ENCODE measurements around the gene NPAS3. TPM values are rescaled to one million over a fixed set of nuclear protein-coding genes. Genes with fewer than 3 reads are reported as not detected.

Gene NPAS3
- total and polyA plus RNA-seq, 4 experiments from 2014 or later: not detected

- ChIA-PET CTCF (ENCODE audit: partially characterized antibody) (no interaction called here), POLR2A (ENCODE audit: partially characterized antibody) (no interaction called here)
- intact Hi-C loops (cut with micrococcal nuclease): no loop called here
These were observed 248.0 kb downstream of the NPAS3 start for GRCh38 chr14:33186656-33187055.

GRCh38 chr14:33188880-33189279 lies 250.2 kb downstream of the NPAS3 start:
- H3K4me1 Mint-ChIP-seq: no peaks in the 10 kb centered on the region
- H3K36me3 Mint-ChIP-seq: no peaks in the 10 kb centered on the region
- intact Hi-C loops (cut with micrococcal nuclease): no loop called here

More at GRCh38 chr14:33186656-33187055, 248.0 kb downstream of the NPAS3 start:
- DNase-seq: no peak
- H3K4me1 Mint-ChIP-seq: no peaks in the 10 kb centered on the region
- no peak overlapping the region for H3K27ac ChIP-seq (ENCODE audit: low read depth, low read length)
- no peak overlapping the region for H3K4me3 Mint-ChIP-seq
- no peak overlapping the region for H3K4me3 ChIP-seq (ENCODE audit: low read length in 2 of 2)
- no peak overlapping the region for H3K27ac Mint-ChIP-seq
- H3K36me3 Mint-ChIP-seq: no peaks in the 10 kb centered on the region
- H3K27me3 ChIP-seq (ENCODE audit: insufficient read depth, low read length): no peaks in the 10 kb centered on the region
- no peaks in the 10 kb centered on the region for H3K36me3 ChIP-seq (ENCODE audit: insufficient read depth, low read length)
- no peaks in the 10 kb centered on the region for H3K27me3 Mint-ChIP-seq
- H3K9me3 Mint-ChIP-seq: peaks cover 0 to 5% (median 0%) of the 10 kb centered on the region in 8 donors
- no peaks in the 10 kb centered on the region for H3K4me1 ChIP-seq (ENCODE audit: insufficient read depth, low read length)
- H3K9me3 ChIP-seq (ENCODE audit: control insufficient read depth in 1 of 2, low read length in 2 of 2): no peaks in the 10 kb centered on the region

DNA sequence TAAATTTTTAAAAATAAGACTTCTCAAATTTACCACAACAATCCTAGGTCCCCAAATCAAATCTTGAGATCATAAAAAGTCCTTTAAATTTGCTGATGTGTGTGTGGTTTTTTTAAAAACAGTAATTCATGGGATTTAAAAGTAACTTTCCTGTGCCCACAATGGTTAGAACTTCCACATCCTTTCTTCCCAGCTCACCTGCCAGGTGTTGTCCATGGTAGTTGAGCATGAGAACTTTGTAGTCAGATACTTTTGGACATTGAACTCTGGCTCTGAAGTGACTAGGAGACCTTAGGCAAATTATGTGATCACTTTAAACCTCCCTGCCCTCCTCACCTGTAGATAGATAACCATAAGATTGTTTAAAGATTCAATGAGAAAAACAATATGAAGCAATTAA lies 253.2 kb downstream of the NPAS3 start:
- Histone ChIP-seq H3K4me1 (ENCODE audit: insufficient read depth, low read length) (no peaks in the 10 kb centered on the region), H3K27me3 (ENCODE audit: insufficient read depth, low read length) (no peaks in the 10 kb centered on the region), H3K4me3 (ENCODE audit: low read length in 2 of 2) (no peak overlapping the region), H3K27ac (ENCODE audit: low read depth, low read length) (no peak overlapping the region), H3K9me3 (ENCODE audit: control insufficient read depth in 1 of 2, low read length in 2 of 2) (no peaks in the 10 kb centered on the region), H3K36me3 (ENCODE audit: insufficient read depth, low read length) (no peaks in the 10 kb centered on the region)
- Mint-ChIP-seq H3K36me3 (no peaks in the 10 kb centered on the region), H3K27ac (no peak overlapping the region), H3K4me1 (no peaks in the 10 kb centered on the region), H3K4me3 (no peak overlapping the region), H3K27me3 (no peaks in the 10 kb centered on the region), H3K9me3 (peaks cover 0 to 9% (median 0%) of the 10 kb centered on the region in 8 donors)
- POLR2A ChIA-PET (ENCODE audit: partially characterized antibody): no interaction called here
- CTCF ChIA-PET (ENCODE audit: partially characterized antibody): no interaction called here
- intact Hi-C loops (cut with micrococcal nuclease): no loop called here
- DNase-seq: no peak

More at GRCh38 chr14:33188880-33189279, 250.2 kb downstream of the NPAS3 start:
- DNase-seq: no peak
- no peak overlapping the region for H3K27ac ChIP-seq (ENCODE audit: low read depth, low read length)
- H3K36me3 ChIP-seq (ENCODE audit: insufficient read depth, low read length): no peaks in the 10 kb centered on the region
- H3K9me3 Mint-ChIP-seq: peaks cover 0 to 5% (median 0%) of the 10 kb centered on the region in 8 donors
- POLR2A ChIA-PET (ENCODE audit: partially characterized antibody): no interaction called here
- no peaks in the 10 kb centered on the region for H3K27me3 Mint-ChIP-seq
- H3K4me3 ChIP-seq (ENCODE audit: low read length in 2 of 2): no peak overlapping the region
- no peaks in the 10 kb centered on the region for H3K27me3 ChIP-seq (ENCODE audit: insufficient read depth, low read length)
- no peaks in the 10 kb centered on the region for H3K4me1 ChIP-seq (ENCODE audit: insufficient read depth, low read length)
- CTCF ChIA-PET (ENCODE audit: partially characterized antibody): no interaction called here
- H3K27ac Mint-ChIP-seq: no peak overlapping the region
- H3K4me3 Mint-ChIP-seq: no peak overlapping the region
- no peaks in the 10 kb centered on the region for H3K9me3 ChIP-seq (ENCODE audit: control insufficient read depth in 1 of 2, low read length in 2 of 2)

DNA sequence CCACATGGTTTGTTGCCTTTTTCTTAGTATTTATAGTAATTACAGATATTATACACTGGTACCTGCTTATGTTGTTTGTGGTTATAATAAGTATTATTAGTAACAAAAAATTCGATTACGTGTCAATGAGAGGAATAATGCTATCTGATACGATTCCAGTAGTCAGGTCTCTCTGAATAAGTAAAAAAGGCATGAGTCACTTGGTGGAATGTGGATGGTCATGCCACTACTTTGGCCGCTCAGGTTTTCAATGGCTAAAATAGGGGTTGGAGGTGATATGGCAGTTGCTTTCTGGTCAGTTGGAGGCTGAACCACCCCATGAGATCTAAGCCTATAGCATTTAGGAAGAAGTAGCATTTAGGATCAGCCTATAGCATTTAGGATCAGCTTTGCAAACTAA lies 255.9 kb downstream of the NPAS3 start:
- no peaks in the 10 kb centered on the region for H3K27me3 Mint-ChIP-seq
- H3K4me1 ChIP-seq (ENCODE audit: insufficient read depth, low read length): no peaks in the 10 kb centered on the region
- intact Hi-C loops (cut with micrococcal nuclease): no loop called here
- DNase-seq: no peak
- H3K27ac ChIP-seq (ENCODE audit: low read depth, low read length): no peak overlapping the region
- ChIA-PET POLR2A (ENCODE audit: partially characterized antibody) (no interaction called here), CTCF (ENCODE audit: partially characterized antibody) (no interaction called here)
- no peak overlapping the region for H3K27ac Mint-ChIP-seq
- H3K27me3 ChIP-seq (ENCODE audit: insufficient read depth, low read length): no peaks in the 10 kb centered on the region
- no peak overlapping the region for H3K4me3 ChIP-seq (ENCODE audit: low read length in 2 of 2)
- H3K4me1 Mint-ChIP-seq: no peaks in the 10 kb centered on the region
- no peaks in the 10 kb centered on the region for H3K36me3 ChIP-seq (ENCODE audit: insufficient read depth, low read length)
- H3K9me3 ChIP-seq (ENCODE audit: control insufficient read depth in 1 of 2, low read length in 2 of 2): no peaks in the 10 kb centered on the region
- peaks cover 0 to 9% (median 4%) of the 10 kb centered on the region in 8 donors for H3K9me3 Mint-ChIP-seq
- H3K4me3 Mint-ChIP-seq: no peak overlapping the region
- no peaks in the 10 kb centered on the region for H3K36me3 Mint-ChIP-seq

GRCh38 chr14:33198684-33199083 lies 260.0 kb downstream of the NPAS3 start:
- Mint-ChIP-seq H3K27ac (no peak overlapping the region), H3K27me3 (no peaks in the 10 kb centered on the region), H3K4me3 (no peak overlapping the region), H3K9me3 (peaks cover 0 to 9% (median 2%) of the 10 kb centered on the region in 8 donors), H3K4me1 (no peaks in the 10 kb centered on the region), H3K36me3 (no peaks in the 10 kb centered on the region)
- Histone ChIP-seq H3K4me1 (ENCODE audit: insufficient read depth, low read length) (no peaks in the 10 kb centered on the region), H3K27me3 (ENCODE audit: insufficient read depth, low read length) (no peaks in the 10 kb centered on the region), H3K27ac (ENCODE audit: low read depth, low read length) (no peak overlapping the region), H3K4me3 (ENCODE audit: low read length in 2 of 2) (no peak overlapping the region), H3K36me3 (ENCODE audit: insufficient read depth, low read length) (no peaks in the 10 kb centered on the region), H3K9me3 (ENCODE audit: control insufficient read depth in 1 of 2, low read length in 2 of 2) (no peaks in the 10 kb centered on the region)
- intact Hi-C loops (cut with micrococcal nuclease): no loop called here
- CTCF ChIA-PET (ENCODE audit: partially characterized antibody): no interaction called here
- POLR2A ChIA-PET (ENCODE audit: partially characterized antibody): no interaction called here
- DNase-seq: no peak

DNA sequence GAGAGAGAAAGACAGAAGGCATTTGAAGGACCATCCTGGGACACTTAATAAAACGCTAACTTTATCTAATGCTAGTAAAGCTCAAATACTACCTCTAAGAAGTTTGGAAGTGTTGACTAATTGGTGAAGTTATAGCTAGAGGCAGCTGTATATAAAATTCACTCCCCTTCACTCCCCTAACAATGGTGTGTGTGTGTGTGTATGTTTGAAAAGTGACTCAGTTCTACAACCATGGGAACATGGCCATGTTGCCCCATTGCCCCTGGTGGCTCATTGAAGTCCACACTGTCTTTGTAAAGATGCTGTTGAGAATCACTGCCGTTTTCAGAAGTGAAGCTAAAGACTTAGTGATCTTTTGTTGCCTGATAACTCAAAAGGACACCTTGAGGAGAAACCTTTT lies 262.4 kb downstream of the NPAS3 start:
- Histone ChIP-seq H3K4me3 (ENCODE audit: low read length in 2 of 2) (no peak overlapping the region), H3K27ac (ENCODE audit: low read depth, low read length) (no peak overlapping the region), H3K36me3 (ENCODE audit: insufficient read depth, low read length) (no peaks in the 10 kb centered on the region), H3K9me3 (ENCODE audit: control insufficient read depth in 1 of 2, low read length in 2 of 2) (no peaks in the 10 kb centered on the region), H3K27me3 (ENCODE audit: insufficient read depth, low read length) (no peaks in the 10 kb centered on the region), H3K4me1 (ENCODE audit: insufficient read depth, low read length) (no peaks in the 10 kb centered on the region)
- no peaks in the 10 kb centered on the region for H3K36me3 Mint-ChIP-seq
- H3K27me3 Mint-ChIP-seq: no peaks in the 10 kb centered on the region
- intact Hi-C loops (cut with micrococcal nuclease): no loop called here
- no peak overlapping the region for H3K4me3 Mint-ChIP-seq
- ChIA-PET POLR2A (ENCODE audit: partially characterized antibody) (no interaction called here), CTCF (ENCODE audit: partially characterized antibody) (no interaction called here)
- no peak for DNase-seq
- H3K9me3 Mint-ChIP-seq: peaks cover 0 to 9% (median 2%) of the 10 kb centered on the region in 8 donors
- no peak overlapping the region for H3K27ac Mint-ChIP-seq
- H3K4me1 Mint-ChIP-seq: no peaks in the 10 kb centered on the region

DNA sequence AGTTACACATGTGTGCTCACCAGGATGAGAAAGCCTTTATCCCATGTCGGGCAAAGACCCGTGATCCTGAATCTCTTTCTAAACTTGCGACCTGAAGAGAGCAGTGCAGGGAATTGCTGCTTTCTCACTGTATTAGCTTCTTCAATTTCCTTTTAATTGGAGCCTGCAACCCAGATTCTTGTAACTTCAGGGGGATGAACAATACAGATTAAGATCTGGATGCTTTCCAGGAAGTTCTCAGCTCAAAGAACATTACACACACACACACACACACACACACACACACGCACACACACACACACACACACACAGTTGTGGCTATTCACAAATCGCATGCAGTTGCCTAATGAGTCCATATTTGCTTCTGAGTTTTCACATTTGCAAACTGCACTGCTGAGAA lies 268.3 kb downstream of the NPAS3 start:
- Mint-ChIP-seq H3K27me3 (no peaks in the 10 kb centered on the region), H3K9me3 (peaks cover 0 to 6% (median 2%) of the 10 kb centered on the region in 8 donors), H3K4me1 (no peaks in the 10 kb centered on the region), H3K4me3 (no peak overlapping the region), H3K36me3 (no peaks in the 10 kb centered on the region), H3K27ac (no peak overlapping the region)
- H3K27me3 ChIP-seq (ENCODE audit: insufficient read depth, low read length): no peaks in the 10 kb centered on the region
- CTCF ChIA-PET (ENCODE audit: partially characterized antibody): no interaction called here
- no peak for DNase-seq
- H3K27ac ChIP-seq (ENCODE audit: low read depth, low read length): no peak overlapping the region
- H3K36me3 ChIP-seq (ENCODE audit: insufficient read depth, low read length): no peaks in the 10 kb centered on the region
- no peaks in the 10 kb centered on the region for H3K4me1 ChIP-seq (ENCODE audit: insufficient read depth, low read length)
- intact Hi-C loops (cut with micrococcal nuclease): no loop called here
- POLR2A ChIA-PET (ENCODE audit: partially characterized antibody): no interaction called here
- no peak overlapping the region for H3K4me3 ChIP-seq (ENCODE audit: low read length in 2 of 2)
- H3K9me3 ChIP-seq (ENCODE audit: control insufficient read depth in 1 of 2, low read length in 2 of 2): no peaks in the 10 kb centered on the region

- Histone ChIP-seq H3K4me3 (ENCODE audit: low read length in 2 of 2) (no peak overlapping the region), H3K27ac (ENCODE audit: low read depth, low read length) (no peak overlapping the region), H3K4me1 (ENCODE audit: insufficient read depth, low read length) (no peaks in the 10 kb centered on the region), H3K36me3 (ENCODE audit: insufficient read depth, low read length) (no peaks in the 10 kb centered on the region), H3K27me3 (ENCODE audit: insufficient read depth, low read length) (no peaks in the 10 kb centered on the region), H3K9me3 (ENCODE audit: control insufficient read depth in 1 of 2, low read length in 2 of 2) (no peaks in the 10 kb centered on the region)
- no peaks in the 10 kb centered on the region for H3K36me3 Mint-ChIP-seq
- H3K9me3 Mint-ChIP-seq: peaks cover 0 to 6% (median 2%) of the 10 kb centered on the region in 8 donors
- POLR2A ChIA-PET (ENCODE audit: partially characterized antibody): no interaction called here
- intact Hi-C loops (cut with micrococcal nuclease): no loop called here
- H3K4me3 Mint-ChIP-seq: no peak overlapping the region
- no peak overlapping the region for H3K27ac Mint-ChIP-seq
- H3K4me1 Mint-ChIP-seq: no peaks in the 10 kb centered on the region
- no peak for DNase-seq
- no peaks in the 10 kb centered on the region for H3K27me3 Mint-ChIP-seq
- CTCF ChIA-PET (ENCODE audit: partially characterized antibody): no interaction called here
These were observed 268.9 kb downstream of the NPAS3 start for GRCh38 chr14:33207467-33208017.

Measured in CD4-positive, alpha-beta memory T cell (primary cell).